Measurements from ENCODE around the gene RALGAPA1.

DNA sequence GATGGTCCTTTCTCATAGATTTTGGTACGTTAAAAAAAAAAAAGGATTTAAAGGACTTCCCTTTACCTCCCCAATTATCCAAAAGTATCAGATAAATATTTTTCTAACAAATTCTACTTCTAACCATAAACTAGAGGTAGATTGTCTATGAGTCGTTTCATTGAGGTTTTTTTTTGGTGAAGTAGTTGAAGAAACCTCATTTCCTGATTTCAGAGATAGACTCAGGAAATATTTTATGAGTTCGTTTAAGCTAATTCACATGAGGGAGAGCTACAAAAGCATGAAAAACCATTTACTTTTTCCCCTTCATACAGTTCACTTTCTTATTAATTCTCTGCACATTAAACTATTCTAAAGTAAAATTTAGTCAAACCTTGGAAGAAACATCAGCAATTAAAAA, 112.5 kb downstream of the RALGAPA1 start:
- TF ChIP-seq, protein P1, sequence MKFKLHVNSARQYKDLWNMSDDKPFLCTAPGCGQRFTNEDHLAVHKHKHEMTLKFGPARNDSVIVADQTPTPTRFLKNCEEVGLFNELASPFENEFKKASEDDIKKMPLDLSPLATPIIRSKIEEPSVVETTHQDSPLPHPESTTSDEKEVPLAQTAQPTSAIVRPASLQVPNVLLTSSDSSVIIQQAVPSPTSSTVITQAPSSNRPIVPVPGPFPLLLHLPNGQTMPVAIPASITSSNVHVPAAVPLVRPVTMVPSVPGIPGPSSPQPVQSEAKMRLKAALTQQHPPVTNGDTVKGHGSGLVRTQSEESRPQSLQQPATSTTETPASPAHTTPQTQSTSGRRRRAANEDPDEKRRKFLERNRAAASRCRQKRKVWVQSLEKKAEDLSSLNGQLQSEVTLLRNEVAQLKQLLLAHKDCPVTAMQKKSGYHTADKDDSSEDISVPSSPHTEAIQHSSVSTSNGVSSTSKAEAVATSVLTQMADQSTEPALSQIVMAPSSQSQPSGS (CRISPR knock-in tag; IDR thresholded peaks at IDR 0.05; ENCODE audit: borderline replicate concordance, low read depth), result no peak
- TF ChIP-seq, protein P2, sequence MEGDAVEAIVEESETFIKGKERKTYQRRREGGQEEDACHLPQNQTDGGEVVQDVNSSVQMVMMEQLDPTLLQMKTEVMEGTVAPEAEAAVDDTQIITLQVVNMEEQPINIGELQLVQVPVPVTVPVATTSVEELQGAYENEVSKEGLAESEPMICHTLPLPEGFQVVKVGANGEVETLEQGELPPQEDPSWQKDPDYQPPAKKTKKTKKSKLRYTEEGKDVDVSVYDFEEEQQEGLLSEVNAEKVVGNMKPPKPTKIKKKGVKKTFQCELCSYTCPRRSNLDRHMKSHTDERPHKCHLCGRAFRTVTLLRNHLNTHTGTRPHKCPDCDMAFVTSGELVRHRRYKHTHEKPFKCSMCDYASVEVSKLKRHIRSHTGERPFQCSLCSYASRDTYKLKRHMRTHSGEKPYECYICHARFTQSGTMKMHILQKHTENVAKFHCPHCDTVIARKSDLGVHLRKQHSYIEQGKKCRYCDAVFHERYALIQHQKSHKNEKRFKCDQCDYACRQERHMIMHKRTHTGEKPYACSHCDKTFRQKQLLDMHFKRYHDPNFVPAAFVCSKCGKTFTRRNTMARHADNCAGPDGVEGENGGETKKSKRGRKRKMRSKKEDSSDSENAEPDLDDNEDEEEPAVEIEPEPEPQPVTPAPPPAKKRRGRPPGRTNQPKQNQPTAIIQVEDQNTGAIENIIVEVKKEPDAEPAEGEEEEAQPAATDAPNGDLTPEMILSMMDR (IDR thresholded peaks at IDR 0.05), result no peak
- TF ChIP-seq SP1 (CRISPR knock-in tag; conservative IDR thresholded peaks at IDR 0.05) (no peak), GABPB1 (CRISPR knock-in tag; IDR thresholded peaks at IDR 0.05) (no peak), FOXJ3 (CRISPR knock-in tag; IDR thresholded peaks at IDR 0.05; ENCODE audit: borderline replicate concordance) (no peak), ZNF317 (CRISPR knock-in tag; IDR thresholded peaks at IDR 0.05; ENCODE audit: borderline replicate concordance, low read depth) (no peak), CREB1 (CRISPR knock-in tag; IDR thresholded peaks at IDR 0.05) (no peak), IRF2 (CRISPR knock-in tag; IDR thresholded peaks at IDR 0.05; ENCODE audit: borderline replicate concordance, low read depth) (no peak), SMAD4 (CRISPR knock-in tag; IDR thresholded peaks at IDR 0.05) (no peak)
- TF ChIP-seq, protein P3, sequence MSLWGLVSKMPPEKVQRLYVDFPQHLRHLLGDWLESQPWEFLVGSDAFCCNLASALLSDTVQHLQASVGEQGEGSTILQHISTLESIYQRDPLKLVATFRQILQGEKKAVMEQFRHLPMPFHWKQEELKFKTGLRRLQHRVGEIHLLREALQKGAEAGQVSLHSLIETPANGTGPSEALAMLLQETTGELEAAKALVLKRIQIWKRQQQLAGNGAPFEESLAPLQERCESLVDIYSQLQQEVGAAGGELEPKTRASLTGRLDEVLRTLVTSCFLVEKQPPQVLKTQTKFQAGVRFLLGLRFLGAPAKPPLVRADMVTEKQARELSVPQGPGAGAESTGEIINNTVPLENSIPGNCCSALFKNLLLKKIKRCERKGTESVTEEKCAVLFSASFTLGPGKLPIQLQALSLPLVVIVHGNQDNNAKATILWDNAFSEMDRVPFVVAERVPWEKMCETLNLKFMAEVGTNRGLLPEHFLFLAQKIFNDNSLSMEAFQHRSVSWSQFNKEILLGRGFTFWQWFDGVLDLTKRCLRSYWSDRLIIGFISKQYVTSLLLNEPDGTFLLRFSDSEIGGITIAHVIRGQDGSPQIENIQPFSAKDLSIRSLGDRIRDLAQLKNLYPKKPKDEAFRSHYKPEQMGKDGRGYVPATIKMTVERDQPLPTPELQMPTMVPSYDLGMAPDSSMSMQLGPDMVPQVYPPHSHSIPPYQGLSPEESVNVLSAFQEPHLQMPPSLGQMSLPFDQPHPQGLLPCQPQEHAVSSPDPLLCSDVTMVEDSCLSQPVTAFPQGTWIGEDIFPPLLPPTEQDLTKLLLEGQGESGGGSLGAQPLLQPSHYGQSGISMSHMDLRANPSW (CRISPR knock-in tag; conservative IDR thresholded peaks at IDR 0.05; ENCODE audit: low read depth), result no peak
- TF ChIP-seq, protein P4, sequence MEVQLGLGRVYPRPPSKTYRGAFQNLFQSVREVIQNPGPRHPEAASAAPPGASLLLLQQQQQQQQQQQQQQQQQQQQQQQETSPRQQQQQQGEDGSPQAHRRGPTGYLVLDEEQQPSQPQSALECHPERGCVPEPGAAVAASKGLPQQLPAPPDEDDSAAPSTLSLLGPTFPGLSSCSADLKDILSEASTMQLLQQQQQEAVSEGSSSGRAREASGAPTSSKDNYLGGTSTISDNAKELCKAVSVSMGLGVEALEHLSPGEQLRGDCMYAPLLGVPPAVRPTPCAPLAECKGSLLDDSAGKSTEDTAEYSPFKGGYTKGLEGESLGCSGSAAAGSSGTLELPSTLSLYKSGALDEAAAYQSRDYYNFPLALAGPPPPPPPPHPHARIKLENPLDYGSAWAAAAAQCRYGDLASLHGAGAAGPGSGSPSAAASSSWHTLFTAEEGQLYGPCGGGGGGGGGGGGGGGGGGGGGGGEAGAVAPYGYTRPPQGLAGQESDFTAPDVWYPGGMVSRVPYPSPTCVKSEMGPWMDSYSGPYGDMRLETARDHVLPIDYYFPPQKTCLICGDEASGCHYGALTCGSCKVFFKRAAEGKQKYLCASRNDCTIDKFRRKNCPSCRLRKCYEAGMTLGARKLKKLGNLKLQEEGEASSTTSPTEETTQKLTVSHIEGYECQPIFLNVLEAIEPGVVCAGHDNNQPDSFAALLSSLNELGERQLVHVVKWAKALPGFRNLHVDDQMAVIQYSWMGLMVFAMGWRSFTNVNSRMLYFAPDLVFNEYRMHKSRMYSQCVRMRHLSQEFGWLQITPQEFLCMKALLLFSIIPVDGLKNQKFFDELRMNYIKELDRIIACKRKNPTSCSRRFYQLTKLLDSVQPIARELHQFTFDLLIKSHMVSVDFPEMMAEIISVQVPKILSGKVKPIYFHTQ (CRISPR knock-in tag; IDR thresholded peaks at IDR 0.05), result no peak

All from WTC11 (cell line).